ENCODE results near the gene CBX1. TPM values are rescaled to one million over a fixed set of nuclear protein-coding genes. Genes with fewer than 3 reads are reported as not detected.
"Not testable (repeated sequence)": the region's sequence is repeated elsewhere in the genome, so short reads cannot be mapped to it uniquely, and the experiment has no call there.

Gene CBX1
- total and polyA plus RNA-seq, 4 donors: 3.4 to 11.6 (median 9.6) TPM

DNA sequence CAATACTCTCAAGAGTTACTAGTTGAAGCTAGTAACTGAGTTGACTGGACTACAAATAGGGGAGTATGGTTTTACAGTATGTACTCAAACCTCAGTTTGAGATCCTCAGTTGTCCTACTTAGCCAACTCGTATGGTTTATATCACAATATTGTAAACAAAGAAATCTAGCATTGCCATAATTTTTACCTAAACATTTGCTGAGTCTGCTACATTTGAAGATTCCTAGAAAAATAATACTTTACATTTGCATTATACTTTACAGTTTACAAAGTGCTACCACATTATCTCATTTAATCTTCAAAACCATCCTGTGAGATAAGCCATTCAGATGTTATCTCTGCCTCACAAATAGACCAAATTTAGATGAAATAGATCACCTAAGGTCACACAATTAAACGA lies 16.3 kb downstream of the CBX1 start:
- no peak overlapping the region for H3K4me3 ChIP-seq (ENCODE audit: low read depth in 1 of 3, low read length in 3 of 3)
- 59% methylated on average over 2 of the region's 2 CpGs for WGBS
- no peaks in the 10 kb centered on the region for H3K9me3 ChIP-seq (ENCODE audit: control insufficient read depth in 4 of 4, low read length in 3 of 4)
- H3K36me3 ChIP-seq (ENCODE audit: control insufficient read depth in 4 of 4, insufficient read depth in 3 of 4, low read depth in 1 of 4, low read length in 3 of 4): no peaks in the 10 kb centered on the region
- H3K4me1 ChIP-seq (ENCODE audit: control insufficient read depth in 4 of 4, insufficient read depth in 4 of 4, low read length in 3 of 4): peaks cover 3 to 12% (median 6%) of the 10 kb centered on the region in 4 donors
- no peak for DNase-seq (ENCODE audit: low spot score)
- no peak for TF ChIP-seq FOXA2 (IDR thresholded peaks at IDR 0.05)
- TF ChIP-seq EGR1 (IDR thresholded peaks at IDR 0.05; ENCODE audit: low read depth in 2 of 2): no peak
- TF ChIP-seq YY1 (IDR thresholded peaks at IDR 0.05): no peak
- no peak overlapping the region for H3K9ac ChIP-seq (ENCODE audit: low read depth in 1 of 2, low read length in 2 of 2)
- H3K27me3 ChIP-seq (ENCODE audit: control insufficient read depth in 4 of 4, insufficient read depth in 4 of 4, low read length in 3 of 4): no peaks in the 10 kb centered on the region
- no peak overlapping the region for H3K27ac ChIP-seq (ENCODE audit: low read depth in 1 of 2, low read length in 2 of 2)

DNA sequence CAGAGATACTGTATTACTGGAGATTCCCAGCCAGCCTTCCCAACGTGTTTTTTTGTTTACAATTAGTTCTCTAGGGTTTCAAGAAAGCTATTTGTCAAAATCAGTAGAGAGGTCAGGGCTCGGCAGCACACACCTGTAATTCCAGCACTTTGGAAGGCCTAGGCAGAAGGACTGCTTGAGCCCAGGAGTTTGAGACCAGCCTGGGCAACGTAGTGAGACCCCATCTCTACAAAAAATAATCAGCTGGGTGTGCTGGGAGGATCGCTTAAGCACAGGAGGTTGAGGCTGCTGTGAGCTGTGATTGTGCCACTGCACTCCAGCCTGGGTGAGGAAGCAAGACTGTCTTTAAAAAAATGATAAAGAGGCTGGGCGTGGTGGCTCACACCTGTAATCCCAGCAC lies 19.4 kb downstream of the CBX1 start:
- H3K9ac ChIP-seq (ENCODE audit: low read depth in 1 of 2, low read length in 2 of 2): no peak overlapping the region
- no peak overlapping the region for H3K27ac ChIP-seq (ENCODE audit: low read depth in 1 of 2, low read length in 2 of 2)
- 84% methylated on average over 5 of the region's 5 CpGs for WGBS
- no peaks in the 10 kb centered on the region for H3K9me3 ChIP-seq (ENCODE audit: control insufficient read depth in 4 of 4, low read length in 3 of 4)
- no peak for DNase-seq (ENCODE audit: low spot score)
- peaks cover 3 to 12% (median 6%) of the 10 kb centered on the region in 4 donors for H3K4me1 ChIP-seq (ENCODE audit: control insufficient read depth in 4 of 4, insufficient read depth in 4 of 4, low read length in 3 of 4)
- no peaks in the 10 kb centered on the region for H3K27me3 ChIP-seq (ENCODE audit: control insufficient read depth in 4 of 4, insufficient read depth in 4 of 4, low read length in 3 of 4)
- peaks cover 0 to under 1% (median 0%) of the 10 kb centered on the region in 4 donors for H3K36me3 ChIP-seq (ENCODE audit: control insufficient read depth in 4 of 4, insufficient read depth in 3 of 4, low read depth in 1 of 4, low read length in 3 of 4)
- H3K4me3 ChIP-seq (ENCODE audit: low read depth in 1 of 3, low read length in 3 of 3): no peak overlapping the region
- TF ChIP-seq HNF4A (conservative IDR thresholded peaks at IDR 0.05) (no peak), NR2F2 (IDR thresholded peaks at IDR 0.05) (no peak), EGR1 (IDR thresholded peaks at IDR 0.05; ENCODE audit: low read depth in 2 of 2) (no peak), YY1 (IDR thresholded peaks at IDR 0.05) (no peak), SP1 (IDR thresholded peaks at IDR 0.05) (no peak), GABPA (IDR thresholded peaks at IDR 0.05 in 1 of 2, conservative IDR thresholded peaks at IDR 0.05 in 1 of 2) (no peak), TAF1 (conservative IDR thresholded peaks at IDR 0.05) (no peak), RAD21 (IDR thresholded peaks at IDR 0.05) (no peak), RXRA (IDR thresholded peaks at IDR 0.05) (no peak)
- TF ChIP-seq, protein P1, sequence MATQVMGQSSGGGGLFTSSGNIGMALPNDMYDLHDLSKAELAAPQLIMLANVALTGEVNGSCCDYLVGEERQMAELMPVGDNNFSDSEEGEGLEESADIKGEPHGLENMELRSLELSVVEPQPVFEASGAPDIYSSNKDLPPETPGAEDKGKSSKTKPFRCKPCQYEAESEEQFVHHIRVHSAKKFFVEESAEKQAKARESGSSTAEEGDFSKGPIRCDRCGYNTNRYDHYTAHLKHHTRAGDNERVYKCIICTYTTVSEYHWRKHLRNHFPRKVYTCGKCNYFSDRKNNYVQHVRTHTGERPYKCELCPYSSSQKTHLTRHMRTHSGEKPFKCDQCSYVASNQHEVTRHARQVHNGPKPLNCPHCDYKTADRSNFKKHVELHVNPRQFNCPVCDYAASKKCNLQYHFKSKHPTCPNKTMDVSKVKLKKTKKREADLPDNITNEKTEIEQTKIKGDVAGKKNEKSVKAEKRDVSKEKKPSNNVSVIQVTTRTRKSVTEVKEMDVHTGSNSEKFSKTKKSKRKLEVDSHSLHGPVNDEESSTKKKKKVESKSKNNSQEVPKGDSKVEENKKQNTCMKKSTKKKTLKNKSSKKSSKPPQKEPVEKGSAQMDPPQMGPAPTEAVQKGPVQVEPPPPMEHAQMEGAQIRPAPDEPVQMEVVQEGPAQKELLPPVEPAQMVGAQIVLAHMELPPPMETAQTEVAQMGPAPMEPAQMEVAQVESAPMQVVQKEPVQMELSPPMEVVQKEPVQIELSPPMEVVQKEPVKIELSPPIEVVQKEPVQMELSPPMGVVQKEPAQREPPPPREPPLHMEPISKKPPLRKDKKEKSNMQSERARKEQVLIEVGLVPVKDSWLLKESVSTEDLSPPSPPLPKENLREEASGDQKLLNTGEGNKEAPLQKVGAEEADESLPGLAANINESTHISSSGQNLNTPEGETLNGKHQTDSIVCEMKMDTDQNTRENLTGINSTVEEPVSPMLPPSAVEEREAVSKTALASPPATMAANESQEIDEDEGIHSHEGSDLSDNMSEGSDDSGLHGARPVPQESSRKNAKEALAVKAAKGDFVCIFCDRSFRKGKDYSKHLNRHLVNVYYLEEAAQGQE (IDR thresholded peaks at IDR 0.05): no peak
- TF ChIP-seq, protein P2, sequence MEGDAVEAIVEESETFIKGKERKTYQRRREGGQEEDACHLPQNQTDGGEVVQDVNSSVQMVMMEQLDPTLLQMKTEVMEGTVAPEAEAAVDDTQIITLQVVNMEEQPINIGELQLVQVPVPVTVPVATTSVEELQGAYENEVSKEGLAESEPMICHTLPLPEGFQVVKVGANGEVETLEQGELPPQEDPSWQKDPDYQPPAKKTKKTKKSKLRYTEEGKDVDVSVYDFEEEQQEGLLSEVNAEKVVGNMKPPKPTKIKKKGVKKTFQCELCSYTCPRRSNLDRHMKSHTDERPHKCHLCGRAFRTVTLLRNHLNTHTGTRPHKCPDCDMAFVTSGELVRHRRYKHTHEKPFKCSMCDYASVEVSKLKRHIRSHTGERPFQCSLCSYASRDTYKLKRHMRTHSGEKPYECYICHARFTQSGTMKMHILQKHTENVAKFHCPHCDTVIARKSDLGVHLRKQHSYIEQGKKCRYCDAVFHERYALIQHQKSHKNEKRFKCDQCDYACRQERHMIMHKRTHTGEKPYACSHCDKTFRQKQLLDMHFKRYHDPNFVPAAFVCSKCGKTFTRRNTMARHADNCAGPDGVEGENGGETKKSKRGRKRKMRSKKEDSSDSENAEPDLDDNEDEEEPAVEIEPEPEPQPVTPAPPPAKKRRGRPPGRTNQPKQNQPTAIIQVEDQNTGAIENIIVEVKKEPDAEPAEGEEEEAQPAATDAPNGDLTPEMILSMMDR (IDR thresholded peaks at IDR 0.05; ENCODE audit: low read depth, low read length, missing input control): no peak

DNA sequence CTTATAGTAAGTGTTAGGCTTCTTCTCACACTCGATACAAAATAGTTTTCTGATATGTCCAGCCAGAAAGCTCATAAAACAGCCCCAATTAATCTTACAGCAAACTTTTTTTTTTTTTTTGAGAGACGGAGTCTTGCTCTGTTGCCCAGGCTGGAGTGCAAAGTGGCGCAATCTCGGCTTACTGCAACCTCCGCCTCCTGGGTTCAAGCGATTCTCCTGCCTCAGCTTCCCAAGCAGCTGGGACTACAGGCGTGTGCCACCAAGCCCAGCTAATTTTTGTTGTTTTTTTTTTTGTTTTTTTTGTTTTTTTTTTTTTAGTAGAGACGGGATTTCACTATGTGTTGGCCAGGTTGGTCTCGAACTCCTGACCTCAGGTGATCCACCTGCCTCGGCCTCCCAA lies 24.1 kb downstream of the CBX1 start:
- 95% methylated on average over 10 of the region's 10 CpGs for WGBS
- H3K9me3 ChIP-seq (ENCODE audit: control insufficient read depth in 4 of 4, low read length in 3 of 4): not testable (repeated sequence)

More for the DNA sequence above, 24.1 kb downstream of the CBX1 start:
- not testable (repeated sequence) for H3K4me1 ChIP-seq (ENCODE audit: control insufficient read depth in 4 of 4, insufficient read depth in 4 of 4, low read length in 3 of 4); H3K4me3 ChIP-seq (ENCODE audit: low read depth in 1 of 3, low read length in 3 of 3); DNase-seq (ENCODE audit: low spot score); H3K27me3 ChIP-seq (ENCODE audit: control insufficient read depth in 4 of 4, insufficient read depth in 4 of 4, low read length in 3 of 4); H3K9ac ChIP-seq (ENCODE audit: low read depth in 1 of 2, low read length in 2 of 2); H3K36me3 ChIP-seq (ENCODE audit: control insufficient read depth in 4 of 4, insufficient read depth in 3 of 4, low read depth in 1 of 4, low read length in 3 of 4); H3K27ac ChIP-seq (ENCODE audit: low read depth in 1 of 2, low read length in 2 of 2)
